Subcutaneous adipose tissue (tissue), 4 donors: ENCODE data around the gene CLSTN1. TPM values are rescaled to one million over a fixed set of nuclear protein-coding genes. Genes with fewer than 3 reads are reported as not detected.

Experiments used
- total RNA-seq, 4 donors: library from RNA; depleted of rRNA; stranded (reverse); fragments of >200 nt; gene quantifications; one replicate each; pipeline ENCODE4 v1.1.0, GENCODE V29; 2016
- TF ChIP-seq, protein P1 (sequence below): fragments of 450-650 bp; IDR thresholded peaks from one replicate; pipeline ENCODE4 v1.5.1; 2016; ENCODE audit warnings: low read depth, mild to moderate bottlenecking, control low read depth, antibody characterized with exemption, moderate library complexity

The CLSTN1 gene
- total RNA-seq, 4 donors from 2014 or later: 17.9 to 29.7 (median 24.9) TPM

GRCh38 chr1:9700340-9700739 is 123.4 kb downstream of the CLSTN1 start:
- TF ChIP-seq, protein P1, sequence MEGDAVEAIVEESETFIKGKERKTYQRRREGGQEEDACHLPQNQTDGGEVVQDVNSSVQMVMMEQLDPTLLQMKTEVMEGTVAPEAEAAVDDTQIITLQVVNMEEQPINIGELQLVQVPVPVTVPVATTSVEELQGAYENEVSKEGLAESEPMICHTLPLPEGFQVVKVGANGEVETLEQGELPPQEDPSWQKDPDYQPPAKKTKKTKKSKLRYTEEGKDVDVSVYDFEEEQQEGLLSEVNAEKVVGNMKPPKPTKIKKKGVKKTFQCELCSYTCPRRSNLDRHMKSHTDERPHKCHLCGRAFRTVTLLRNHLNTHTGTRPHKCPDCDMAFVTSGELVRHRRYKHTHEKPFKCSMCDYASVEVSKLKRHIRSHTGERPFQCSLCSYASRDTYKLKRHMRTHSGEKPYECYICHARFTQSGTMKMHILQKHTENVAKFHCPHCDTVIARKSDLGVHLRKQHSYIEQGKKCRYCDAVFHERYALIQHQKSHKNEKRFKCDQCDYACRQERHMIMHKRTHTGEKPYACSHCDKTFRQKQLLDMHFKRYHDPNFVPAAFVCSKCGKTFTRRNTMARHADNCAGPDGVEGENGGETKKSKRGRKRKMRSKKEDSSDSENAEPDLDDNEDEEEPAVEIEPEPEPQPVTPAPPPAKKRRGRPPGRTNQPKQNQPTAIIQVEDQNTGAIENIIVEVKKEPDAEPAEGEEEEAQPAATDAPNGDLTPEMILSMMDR: no peak

GRCh38 chr1:9699361-9699760 is 124.4 kb downstream of the CLSTN1 start:
- TF ChIP-seq, protein P1: no peak

GRCh38 chr1:9696793-9697192 is 127.0 kb downstream of the CLSTN1 start:
- TF ChIP-seq, protein P1: no peak

GRCh38 chr1:9691691-9692090 is 132.1 kb downstream of the CLSTN1 start:
- TF ChIP-seq, protein P1: no peak

DNA sequence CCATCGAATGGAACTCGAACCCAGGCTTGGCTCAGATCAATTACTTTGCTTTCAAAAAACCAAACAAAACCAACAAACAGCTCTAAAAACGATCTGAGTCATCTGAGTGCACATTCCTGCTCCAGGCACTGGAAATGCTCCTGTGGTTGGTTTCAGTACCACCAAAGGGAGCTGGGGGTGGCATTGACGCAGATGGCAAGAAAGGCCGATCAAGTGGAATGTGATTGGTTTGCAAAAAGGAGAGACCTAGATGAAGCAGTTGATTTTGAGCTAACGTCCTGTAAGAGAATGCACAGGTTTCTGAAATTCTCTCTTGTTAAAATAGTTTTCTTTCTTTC is 132.7 kb downstream of the CLSTN1 start:
- TF ChIP-seq, protein P1: no peak

DNA sequence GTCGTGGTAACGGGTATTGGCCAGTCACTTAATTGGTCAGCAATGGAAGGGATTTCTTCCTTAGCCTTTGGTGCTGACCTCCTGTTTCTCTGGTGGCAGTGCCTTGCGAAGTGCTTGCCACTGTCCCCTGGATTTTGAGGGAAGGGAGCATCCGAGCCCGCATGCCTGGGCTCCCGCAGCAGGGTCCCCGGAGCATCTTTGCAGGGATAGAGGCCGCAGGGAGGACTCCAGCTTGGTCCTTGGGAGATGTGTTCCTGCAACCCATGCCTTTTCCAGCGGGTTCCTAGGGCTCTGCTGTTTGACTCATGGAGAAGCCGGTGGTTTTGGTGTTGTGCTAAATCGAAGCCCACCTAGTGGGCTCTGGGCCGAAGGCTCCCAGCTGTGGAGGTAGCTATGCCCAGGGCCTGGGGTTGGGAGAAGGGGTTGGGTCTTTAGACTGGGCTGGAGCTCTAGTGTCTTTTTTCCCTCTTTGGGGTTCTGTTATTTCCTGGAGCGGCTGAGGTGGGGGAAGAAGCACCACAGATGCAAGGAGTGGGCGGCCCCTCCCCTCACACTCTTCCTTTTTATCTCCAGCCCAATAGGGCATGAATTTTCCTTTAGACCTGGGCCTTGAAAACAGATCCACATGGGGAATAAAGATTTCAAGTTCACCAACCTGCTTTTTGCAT is 133.2 kb downstream of the CLSTN1 start:
- TF ChIP-seq, protein P1: no peak

DNA sequence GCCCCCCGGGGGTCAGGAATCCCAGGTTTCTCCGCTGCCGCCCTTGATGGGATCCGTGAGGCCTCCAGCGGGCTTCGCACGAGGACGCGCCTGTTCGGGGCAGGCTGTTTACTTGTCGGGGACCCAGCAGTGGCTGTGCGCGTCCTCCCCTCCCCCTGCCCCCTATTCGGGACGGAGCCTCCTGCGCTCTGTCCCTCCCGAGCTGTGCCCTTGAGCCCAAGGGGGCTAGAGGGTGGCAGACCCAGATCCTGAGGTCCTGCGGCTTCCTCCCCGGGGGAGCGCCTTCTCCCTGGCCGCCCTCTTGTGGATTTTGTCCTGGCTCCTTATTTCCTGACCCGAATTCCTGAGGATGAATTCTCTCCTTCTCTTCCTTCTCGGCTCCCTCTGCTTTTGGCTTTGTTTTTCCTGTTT is 133.8 kb downstream of the CLSTN1 start:
- TF ChIP-seq, protein P1: no peak
